Measurements from ENCODE around the gene KIAA1191. TPM values are rescaled to one million over a fixed set of nuclear protein-coding genes. Genes with fewer than 3 reads are reported as not detected.
"Not testable (repeated sequence)": the region's sequence is repeated elsewhere in the genome, so short reads cannot be mapped to it uniquely, and the experiment has no call there.

The KIAA1191 gene
- total RNA-seq, 1 experiment from 2014 or later: 119 TPM

DNA sequence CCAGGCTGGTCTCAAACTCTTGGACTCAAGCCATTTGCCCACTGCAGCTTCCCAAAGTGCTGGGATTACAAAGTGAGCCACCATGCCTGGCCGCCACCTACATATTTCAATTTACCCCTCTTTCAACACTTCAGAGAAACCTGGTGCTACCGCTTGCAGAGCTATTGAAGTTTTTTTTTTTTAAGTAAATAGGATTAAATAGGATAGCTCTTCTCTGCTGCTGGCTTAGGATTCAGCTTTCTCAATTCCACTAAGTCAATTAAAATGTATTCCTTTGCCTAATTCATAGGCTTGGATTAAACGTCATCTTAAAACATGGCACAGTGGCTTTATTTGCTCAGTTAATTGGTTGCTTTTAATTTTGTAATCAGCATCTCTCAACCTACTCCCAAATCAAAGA lies 41.0 kb downstream of the KIAA1191 start:
- H3K27ac ChIP-seq: no peak overlapping the region
- H3K27me3 ChIP-seq: no peaks in the 10 kb centered on the region
- H3K4me1 ChIP-seq: no peaks in the 10 kb centered on the region
- peaks cover 42% of the 10 kb centered on the region for H3K36me3 ChIP-seq
- no peak overlapping the region for H3K4me3 ChIP-seq
- DNase-seq: no peak
- no peaks in the 10 kb centered on the region for H3K9me3 ChIP-seq (replicated peaks)

DNA sequence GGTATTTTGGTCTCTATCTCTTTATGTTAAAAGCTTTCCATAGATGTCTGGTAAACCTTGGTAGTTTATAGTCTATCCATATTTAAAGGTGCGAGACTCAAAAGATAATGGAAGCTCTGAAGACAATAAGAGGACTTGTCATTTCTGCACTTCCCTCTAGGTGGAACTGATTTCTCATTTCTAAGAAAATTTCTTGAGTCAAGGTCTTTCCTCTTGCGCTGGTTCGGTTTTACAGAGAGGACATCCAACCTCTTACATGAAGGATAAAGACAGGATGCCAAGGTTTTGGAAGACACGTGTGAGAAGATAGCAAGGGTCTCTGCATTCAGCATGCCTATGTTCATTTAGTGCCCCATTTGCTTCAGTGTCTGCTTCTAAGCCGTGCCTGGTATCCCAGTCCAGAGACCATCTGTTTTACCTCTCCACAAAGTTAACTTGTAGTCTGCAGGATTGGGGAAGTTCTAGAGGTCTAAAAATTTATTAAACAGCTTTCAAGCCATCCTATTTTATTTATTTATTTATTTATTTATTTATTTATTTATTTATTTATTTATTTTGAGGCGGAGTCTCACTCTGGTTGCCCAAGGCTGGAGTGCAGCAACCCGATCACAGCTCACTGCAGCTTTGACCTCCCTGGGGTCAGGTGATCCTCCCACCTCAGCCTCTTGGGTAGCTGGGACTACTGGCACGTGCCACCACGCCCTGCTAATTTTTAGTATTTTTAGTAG lies 41.6 kb downstream of the KIAA1191 start:
- Histone ChIP-seq H3K36me3 (peaks cover 39% of the 10 kb centered on the region), H3K9me3 (replicated peaks) (no peaks in the 10 kb centered on the region), H3K4me1 (no peaks in the 10 kb centered on the region), H3K4me3 (no peak overlapping the region), H3K27me3 (no peaks in the 10 kb centered on the region), H3K27ac (no peak overlapping the region)
- DNase-seq: no peak

DNA sequence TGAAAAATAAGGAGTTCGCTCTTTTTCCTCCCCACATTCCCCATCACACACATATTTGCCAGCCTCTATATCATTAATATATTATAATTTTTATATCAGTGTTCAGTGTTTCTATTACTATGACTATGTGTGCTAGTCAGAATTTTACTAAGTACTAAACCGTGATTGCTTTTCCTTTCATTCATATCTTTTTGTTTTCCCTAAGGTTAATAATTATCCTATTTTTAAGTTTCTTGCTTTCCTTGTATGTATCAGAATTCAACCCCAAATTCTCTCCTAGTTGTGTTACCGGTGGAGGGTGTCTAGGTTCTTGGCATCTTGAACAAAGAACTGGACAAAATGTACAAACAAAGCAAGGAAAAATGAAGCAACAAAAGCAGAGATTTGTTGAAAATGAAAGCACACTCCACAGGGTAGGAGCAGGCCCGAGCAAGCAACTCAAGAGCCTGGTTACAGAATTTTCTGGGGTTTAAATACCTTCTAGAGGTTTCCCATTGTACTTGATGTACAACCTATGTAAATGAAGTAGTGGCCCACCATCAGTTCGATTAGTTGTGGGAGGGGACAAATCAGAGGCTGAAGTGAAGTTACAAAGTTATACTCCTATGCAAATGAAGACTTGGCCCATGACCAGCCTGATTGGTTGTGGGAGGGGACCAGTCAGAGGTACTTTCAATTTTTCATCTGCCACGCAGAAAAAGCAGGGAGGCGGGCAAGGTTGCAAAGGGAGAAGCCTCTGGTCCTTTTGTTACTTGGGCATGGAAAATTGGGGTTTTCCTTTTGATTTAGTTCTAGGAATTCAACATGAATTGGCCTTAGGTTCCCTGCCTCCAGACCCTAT lies 43.8 kb downstream of the KIAA1191 start:
- DNase-seq: no peak
- no peak overlapping the region for H3K4me3 ChIP-seq

DNA sequence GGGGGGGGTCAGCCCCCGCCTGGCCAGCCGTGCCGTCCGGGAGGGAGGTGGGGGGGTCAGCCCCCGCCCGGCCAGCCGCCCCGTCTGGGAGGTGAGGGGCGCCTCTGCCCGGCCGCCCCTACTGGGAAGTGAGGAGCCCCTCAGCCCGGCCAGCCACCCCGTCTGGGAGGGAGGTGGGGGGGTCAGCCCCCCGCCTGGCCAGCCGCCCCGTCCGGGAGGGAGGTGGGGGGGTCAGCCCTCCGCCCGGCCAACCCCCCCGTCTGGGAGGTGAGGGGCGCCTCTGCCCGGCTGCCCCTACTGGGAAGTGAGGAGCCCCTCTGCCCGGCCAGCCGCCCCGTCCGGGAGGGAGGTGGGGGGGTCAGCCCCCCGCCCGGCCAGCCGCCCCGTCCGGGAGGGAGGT lies 56.2 kb downstream of the KIAA1191 start:
- DNase-seq; H3K27ac ChIP-seq; H3K4me3 ChIP-seq; H3K9me3 ChIP-seq (replicated peaks); H3K27me3 ChIP-seq; H3K4me1 ChIP-seq: not testable (repeated sequence)
- peaks cover 26% of the 10 kb centered on the region for H3K36me3 ChIP-seq

More for the DNA sequence above, 43.8 kb downstream of the KIAA1191 start:
- no peaks in the 10 kb centered on the region for H3K4me1 ChIP-seq
- no peaks in the 10 kb centered on the region for H3K9me3 ChIP-seq (replicated peaks)
- H3K27me3 ChIP-seq: no peaks in the 10 kb centered on the region
- H3K27ac ChIP-seq: no peak overlapping the region
- H3K36me3 ChIP-seq: peaks cover 32% of the 10 kb centered on the region

Other genes with a start within 250 kb of the KIAA1191 start
- 28.9 and 31.5 TPM in 2 replicates for gene SIMC1, start 123.3 kb downstream of the KIAA1191 start, total RNA-seq (2014; rRNA removed; shearing (Covaris generic))
- 5.7 and 6.5 TPM in 2 replicates for gene ARL10, start 3.7 kb upstream of the KIAA1191 start, total RNA-seq (2014; rRNA removed; shearing (Covaris generic))
- gene NOP16, start 26.8 kb upstream of the KIAA1191 start, total RNA-seq (2014; rRNA removed; shearing (Covaris generic)): 47.8 and 52.9 TPM in 2 replicates
- gene HIGD2A, start 27.0 kb upstream of the KIAA1191 start, total RNA-seq (2014; rRNA removed; shearing (Covaris generic)): 170 and 175 TPM in 2 replicates
- 28.3 and 29.6 TPM in 2 replicates for gene CLTB, start 54.8 kb upstream of the KIAA1191 start, total RNA-seq (2014; rRNA removed; shearing (Covaris generic))
- gene FAF2, start 86.6 kb upstream of the KIAA1191 start, total RNA-seq (2014; rRNA removed; shearing (Covaris generic)): 51.7 and 52.5 TPM in 2 replicates
- 24.2 and 29.0 TPM in 2 replicates for gene RNF44, start 175.6 kb upstream of the KIAA1191 start, total RNA-seq (2014; rRNA removed; shearing (Covaris generic))
- gene CDHR2, start 187.6 kb upstream of the KIAA1191 start, total RNA-seq (2014; rRNA removed; shearing (Covaris generic)): not detected in 2 replicates
- 6.5 and 6.9 TPM in 2 replicates for gene GPRIN1, start 248.4 kb upstream of the KIAA1191 start, total RNA-seq (2014; rRNA removed; shearing (Covaris generic))

Measured in SJCRH30 (cell line).